Loucy (cell line): ENCODE results near the gene MYO18B.

Source experiments
- H2AFZ ChIP-seq: fragments of 200-600 bp; sonication (generic); 2 replicates; pipeline ENCODE4 v1.6.0; 2016; ENCODE audit warnings: antibody characterized with exemption, mild to moderate bottlenecking, low read length, moderate library complexity
- H3F3A ChIP-seq: fragments of 200-600 bp; 2 replicates; pipeline ENCODE4 v1.6.0; 2016; ENCODE audit warnings: antibody characterized with exemption, low read depth, mild to moderate bottlenecking
- H3K27me3 ChIP-seq: fragments of 200-600 bp; sonication (generic); 2 replicates; pipeline ENCODE4 v1.6.1; 2014; ENCODE audit warnings: low read length, mild to moderate bottlenecking; ENCODE audit not compliant: insufficient read depth, poor library complexity, severe bottlenecking
- H3K36me3 ChIP-seq: fragments of 200-600 bp; sonication (generic); 2 replicates; pipeline ENCODE4 v1.6.1; 2016; ENCODE audit warnings: low read length; ENCODE audit not compliant: insufficient read depth
- H3K4me1 ChIP-seq: fragments of 200-600 bp; sonication (generic); 2 replicates; pipeline ENCODE4 v1.5.1; 2014; ENCODE audit warnings: low read length, mild to moderate bottlenecking; ENCODE audit not compliant: insufficient read depth, poor library complexity, severe bottlenecking
- H3K4me2 ChIP-seq: fragments of 200-600 bp; sonication (generic); 2 replicates; pipeline ENCODE4 v1.6.0; 2014; ENCODE audit warnings: antibody characterized with exemption, low read length, low read depth, mild to moderate bottlenecking; ENCODE audit not compliant: poor library complexity, severe bottlenecking
- H3K4me3 ChIP-seq: fragments of 200-600 bp; sonication (generic); 2 replicates; pipeline ENCODE4 v1.5.1; 2014; ENCODE audit warnings: low read length, mild to moderate bottlenecking, mixed read lengths; ENCODE audit not compliant: poor library complexity, severe bottlenecking
- H3K79me2 ChIP-seq: fragments of 200-600 bp; sonication (generic); 2 replicates; pipeline ENCODE4 v1.6.1; 2014; ENCODE audit warnings: low read length; ENCODE audit not compliant: insufficient read depth
- H3K9ac ChIP-seq: fragments of 200-600 bp; sonication (generic); 2 replicates; pipeline ENCODE4 v1.6.0; 2014; ENCODE audit warnings: mild to moderate bottlenecking, low read depth, low read length, moderate library complexity; ENCODE audit not compliant: poor library complexity, severe bottlenecking
- H3K9me2 ChIP-seq: fragments of 200-600 bp; sonication (generic); replicated peaks from 2 replicates; pipeline ENCODE4 v1.6.1; 2016; ENCODE audit warnings: low read depth, low read length, mixed read lengths
- H3K9me3 ChIP-seq: fragments of 200-600 bp; sonication (generic); 2 replicates; pipeline ENCODE4 v1.6.1; 2014; ENCODE audit warnings: mild to moderate bottlenecking, antibody characterized with exemption, low read length, low read depth; ENCODE audit not compliant: insufficient read depth
- H4K20me1 ChIP-seq: fragments of 200-600 bp; sonication (generic); 2 replicates; pipeline ENCODE4 v1.6.0; 2014; ENCODE audit warnings: antibody characterized with exemption, low read length, mild to moderate bottlenecking; ENCODE audit not compliant: insufficient read depth, poor library complexity, severe bottlenecking
- CTCF ChIP-seq: fragments of 200-600 bp; sonication (generic); conservative IDR thresholded peaks from 2 replicates; pipeline ENCODE4 v1.5.1; 2014; ENCODE audit warnings: mild to moderate bottlenecking, antibody characterized with exemption, low read length
- EZH2phosphoT487 ChIP-seq: fragments of 200-600 bp; IDR thresholded peaks from 2 replicates; pipeline ENCODE4 v1.6.1; 2018; ENCODE audit warnings: antibody characterized with exemption, mild to moderate bottlenecking, moderate library complexity, borderline replicate concordance

MYO18B gene

GRCh38 chr22:26038365-26038764, 296.4 kb downstream of the MYO18B start:
- Histone ChIP-seq H3K4me2 (no peak overlapping the region), H4K20me1 (no peaks in the 10 kb centered on the region), H2AFZ (no peak overlapping the region), H3K36me3 (no peaks in the 10 kb centered on the region), H3K9me2 (no peaks in the 10 kb centered on the region), H3K4me1 (no peaks in the 10 kb centered on the region), H3K9me3 (peaks cover 7% of the 10 kb centered on the region; the same call in 1 of the 2 replicates), H3K9ac (no peak overlapping the region), H3K79me2 (no peaks in the 10 kb centered on the region), H3K27me3 (no peaks in the 10 kb centered on the region), H3K4me3 (no peak overlapping the region), H3F3A (no peaks in the 10 kb centered on the region)
- no peak for TF ChIP-seq EZH2phosphoT487
- no peak for TF ChIP-seq CTCF

- Histone ChIP-seq H4K20me1 (no peaks in the 10 kb centered on the region), H3K4me1 (no peaks in the 10 kb centered on the region), H3K9me2 (no peaks in the 10 kb centered on the region), H2AFZ (no peak overlapping the region), H3K36me3 (no peaks in the 10 kb centered on the region), H3K4me3 (no peak overlapping the region), H3K9ac (no peak overlapping the region), H3K79me2 (no peaks in the 10 kb centered on the region), H3K9me3 (no peaks in the 10 kb centered on the region), H3K4me2 (no peak overlapping the region), H3F3A (no peaks in the 10 kb centered on the region), H3K27me3 (no peaks in the 10 kb centered on the region)
- TF ChIP-seq EZH2phosphoT487 (no peak), CTCF (no peak)
These were observed 299.9 kb downstream of the MYO18B start for GRCh38 chr22:26041931-26042330.

GRCh38 chr22:26043031-26043430, 301.0 kb downstream of the MYO18B start:
- H3K4me1 ChIP-seq = no peaks in the 10 kb centered on the region
- H3K79me2 ChIP-seq = no peaks in the 10 kb centered on the region
- H3K36me3 ChIP-seq = no peaks in the 10 kb centered on the region
- no peaks in the 10 kb centered on the region for H4K20me1 ChIP-seq
- H2AFZ ChIP-seq = no peak overlapping the region
- H3K9me2 ChIP-seq = no peaks in the 10 kb centered on the region
- H3K27me3 ChIP-seq = no peaks in the 10 kb centered on the region
- no peaks in the 10 kb centered on the region for H3K9me3 ChIP-seq
- no peak overlapping the region for H3K4me2 ChIP-seq
- H3F3A ChIP-seq = no peaks in the 10 kb centered on the region
- no peak for TF ChIP-seq CTCF
- no peak for TF ChIP-seq EZH2phosphoT487
- no peak overlapping the region for H3K4me3 ChIP-seq
- no peak overlapping the region for H3K9ac ChIP-seq
